ENCODE data around the gene SPDYE18.
"Not testable (repeated sequence)": the region's sequence is repeated elsewhere in the genome, so short reads cannot be mapped to it uniquely, and the experiment has no call there.

DNA sequence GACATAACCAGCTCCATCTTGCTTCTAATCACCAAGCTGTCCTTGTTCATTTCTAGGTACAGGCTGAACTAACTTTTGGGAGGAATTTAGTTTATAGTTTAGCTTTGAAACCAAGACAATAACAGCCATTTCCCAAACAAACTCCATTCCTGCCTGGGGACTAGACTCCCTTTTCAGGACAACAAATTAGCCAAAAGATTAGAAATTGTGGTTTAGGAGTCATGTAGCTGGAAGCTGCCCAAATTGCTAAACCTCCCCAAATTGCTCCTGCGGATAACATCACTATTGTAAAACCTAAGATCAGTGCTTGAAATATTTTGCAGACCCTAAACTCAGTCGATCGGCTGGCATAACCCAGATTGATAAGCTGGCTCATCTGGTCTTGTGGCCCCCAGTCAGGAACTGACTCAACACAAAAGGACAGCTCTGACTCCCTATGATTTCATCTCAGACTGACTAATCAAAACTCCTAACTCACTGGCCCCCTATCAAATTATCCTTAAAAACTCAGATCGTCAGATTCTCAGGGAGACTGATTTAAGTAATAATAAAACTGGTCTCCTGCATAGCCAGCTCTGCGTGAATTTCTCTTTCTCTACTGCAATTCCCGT, 12.5 kb upstream of the SPDYE18 start:
- not testable (repeated sequence) for TF ChIP-seq CTCF (IDR thresholded peaks at IDR 0.05; ENCODE audit: insufficient read depth, low read length); POLR2AphosphoS5 (IDR thresholded peaks at IDR 0.05; ENCODE audit: low read depth); SPI1 (IDR thresholded peaks at IDR 0.05; ENCODE audit: borderline replicate concordance, low read depth); REST (IDR thresholded peaks at IDR 0.05; ENCODE audit: insufficient replicate concordance, low read depth); GABPA (IDR thresholded peaks at IDR 0.05; ENCODE audit: low read depth)

All from HL-60 (cell line).